Right lobe of liver (tissue), 6 donors: ENCODE measurements around the gene IQSEC1. TPM values are rescaled to one million over a fixed set of nuclear protein-coding genes. Genes with fewer than 3 reads are reported as not detected.

ENCODE experiments used
- ATAC-seq, 4 donors: fragments of 200-7000 bp; cut with Tn5 transposase; one replicate each; pipeline ENCODE4 v1.9.1; 2020; ENCODE audit warnings: mild to moderate bottlenecking in 4 of 4, moderate library complexity in 4 of 4
- DNase-seq, 3 donors: peaks; one replicate each; pipeline ENCODE4 v3.0.0-alpha.2; 2020
- H3K27ac ChIP-seq, 3 donors: fragments of 200-600 bp; one replicate each; pipeline ENCODE4 v1.8.0; 2022
- H3K27me3 ChIP-seq, 2 donors: fragments of 200-600 bp; one replicate each; pipeline ENCODE4 v1.8.0; 2022
- H3K36me3 ChIP-seq, 4 donors: fragments of 200-600 bp; sonication (generic) in 1 of 4; one replicate each; pipeline versions ENCODE4 v1.5.1 to v1.8.0; 2017 to 2022; ENCODE audit warnings: control low read depth in 1 of 4
- H3K4me1 ChIP-seq, 4 donors: fragments of 200-600 bp; sonication (generic) in 1 of 4; one replicate each; pipeline versions ENCODE4 v1.5.1 to v1.8.0; 2017 to 2022; ENCODE audit warnings: control low read depth in 1 of 4
- H3K4me3 ChIP-seq, 3 donors: fragments of 200-600 bp; one replicate each; pipeline ENCODE4 v1.8.0; 2022
- H3K9me3 ChIP-seq, 4 donors: fragments of 200-600 bp; sonication (generic) in 1 of 4; one replicate each; pipeline versions ENCODE4 v1.5.1 to v1.8.0; 2017 to 2022; ENCODE audit warnings: control low read depth in 1 of 4
- POLR2A ChIP-seq: fragments of 450-650 bp; IDR thresholded peaks from one replicate; pipeline ENCODE4 v1.6.1; 2017; ENCODE audit warnings: antibody characterized with exemption, mild to moderate bottlenecking
- WGBS: methylation state at CpG from one replicate; pipeline ENCODE4 v1.1.6; 2018; ENCODE audit warnings: low coverage, low lambda C conversion rate; ENCODE audit not compliant: insufficient coverage; ENCODE audit errors: missing lambda C conversion rate; 5-methylcytosine and 5-hydroxymethylcytosine counted together
- intact Hi-C, 2 donors: fragments of 100-400 bp; cut with DNase I; formaldehyde crosslinking; loops; one replicate each; pipeline versions ENCODE4 v1.11.2 to v1.14.1; 2022
- total RNA-seq, 6 experiments: library from RNA; depleted of rRNA in 2 of 6; stranded (reverse); fragments of >200 nt in 2 of 6; fragmentation: NEBNext Ultra II Directional in 3 of 6; extraction: Animal tissue kit (Norgen Biotek cat#: 25700) in 3 of 6; gene quantifications; one replicate each; pipeline versions ENCODE4 v1.1.0 to v1.2.4, GENCODE V29; 2016 to 2023
- TF ChIP-seq, protein P1 (sequence below), 4 donors: fragments of 200-600 bp in 3 of 4; fragments of 450-650 bp in 1 of 4; IDR thresholded peaks; one replicate each; pipeline versions ENCODE4 v1.5.1 to v1.8.0; 2016 to 2022; ENCODE audit warnings: antibody characterized with exemption in 4 of 4, mild to moderate bottlenecking in 2 of 4
- donor health status: DM: no; HTN: yes; CAD: no.
- donor health status: DM: no; HTN: no; CAD: no.
- donor health status: DM: no; HTN: no; CAD: no.
- donor health status: DM: no; HTN: yes; CAD: no.
- donor health status: DM: no; HTN: yes; CAD: no.

IQSEC1 gene
- total RNA-seq, 6 experiments from 2014 or later: 32.1 to 61.3 (median 48.9) TPM

DNA sequence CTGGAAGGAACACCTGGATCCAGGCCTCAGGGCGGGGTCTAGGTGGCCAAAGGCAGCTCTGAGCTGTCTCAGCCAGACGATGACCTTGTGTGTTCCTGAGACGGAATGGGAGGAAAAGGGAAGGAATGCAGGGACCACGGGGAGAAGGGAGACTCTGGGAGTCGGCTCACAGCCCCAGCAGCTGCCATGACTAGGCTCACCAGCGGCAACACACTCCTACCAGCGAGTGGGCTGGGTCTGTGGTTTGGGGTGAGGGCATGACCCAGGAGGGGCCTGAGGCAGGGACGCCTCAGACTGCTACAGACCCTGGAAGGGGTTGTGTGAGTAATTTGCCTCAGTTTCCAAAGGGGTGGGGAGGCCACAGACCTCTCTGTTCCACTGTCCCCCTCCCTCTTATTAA lies 19.8 kb downstream of the IQSEC1 start:
- no peaks in the 10 kb centered on the region for H3K36me3 ChIP-seq
- H3K4me3 ChIP-seq: no peak overlapping the region
- TF ChIP-seq POLR2A: no peak
- TF ChIP-seq, protein P1, sequence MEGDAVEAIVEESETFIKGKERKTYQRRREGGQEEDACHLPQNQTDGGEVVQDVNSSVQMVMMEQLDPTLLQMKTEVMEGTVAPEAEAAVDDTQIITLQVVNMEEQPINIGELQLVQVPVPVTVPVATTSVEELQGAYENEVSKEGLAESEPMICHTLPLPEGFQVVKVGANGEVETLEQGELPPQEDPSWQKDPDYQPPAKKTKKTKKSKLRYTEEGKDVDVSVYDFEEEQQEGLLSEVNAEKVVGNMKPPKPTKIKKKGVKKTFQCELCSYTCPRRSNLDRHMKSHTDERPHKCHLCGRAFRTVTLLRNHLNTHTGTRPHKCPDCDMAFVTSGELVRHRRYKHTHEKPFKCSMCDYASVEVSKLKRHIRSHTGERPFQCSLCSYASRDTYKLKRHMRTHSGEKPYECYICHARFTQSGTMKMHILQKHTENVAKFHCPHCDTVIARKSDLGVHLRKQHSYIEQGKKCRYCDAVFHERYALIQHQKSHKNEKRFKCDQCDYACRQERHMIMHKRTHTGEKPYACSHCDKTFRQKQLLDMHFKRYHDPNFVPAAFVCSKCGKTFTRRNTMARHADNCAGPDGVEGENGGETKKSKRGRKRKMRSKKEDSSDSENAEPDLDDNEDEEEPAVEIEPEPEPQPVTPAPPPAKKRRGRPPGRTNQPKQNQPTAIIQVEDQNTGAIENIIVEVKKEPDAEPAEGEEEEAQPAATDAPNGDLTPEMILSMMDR (IDR thresholded peaks at IDR 0.05): no peak
- H3K9me3 ChIP-seq: no peaks in the 10 kb centered on the region
- no peak overlapping the region for H3K27ac ChIP-seq
- ATAC-seq (no peak), DNase-seq (no peak)
- intact Hi-C loops: no loop called here
- 64% methylated on average over 6 of the region's 8 CpGs for WGBS
- H3K27me3 ChIP-seq: no peaks in the 10 kb centered on the region
- H3K4me1 ChIP-seq: no peaks in the 10 kb centered on the region

DNA sequence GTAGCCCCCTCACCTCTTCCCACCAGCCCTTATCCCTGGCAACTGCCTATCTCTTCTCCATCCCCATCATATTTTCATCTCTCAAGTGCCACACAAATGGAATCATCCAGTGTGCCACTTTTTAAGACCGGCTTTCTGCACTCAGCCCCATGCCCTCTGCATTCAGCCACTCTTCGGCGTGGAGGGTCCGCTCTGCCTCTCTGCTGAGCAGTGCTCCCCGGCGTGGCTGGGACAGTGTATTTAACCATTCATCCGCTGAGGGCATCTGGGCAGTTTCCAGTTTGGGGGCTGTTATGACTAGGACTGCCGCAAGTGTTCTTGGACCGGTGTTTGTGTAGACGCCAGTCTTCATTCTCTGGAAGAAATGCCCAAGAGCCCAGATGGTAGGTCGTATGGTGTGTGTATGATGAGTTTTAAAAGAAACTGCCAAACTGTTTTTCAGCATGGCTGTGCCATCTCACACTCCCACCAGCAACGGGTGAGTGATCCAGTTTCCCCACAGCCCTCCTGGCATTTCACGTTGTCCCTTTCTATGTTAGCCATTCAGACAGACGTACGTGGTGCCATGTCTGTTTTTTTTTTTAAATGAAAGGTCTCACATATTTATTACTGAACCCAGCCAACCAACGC lies 20.9 kb downstream of the IQSEC1 start:
- no peaks in the 10 kb centered on the region for H3K4me1 ChIP-seq
- TF ChIP-seq, protein P1 (IDR thresholded peaks at IDR 0.05): no peak
- TF ChIP-seq POLR2A: no peak
- ATAC-seq (no peak), DNase-seq (no peak)
- H3K27ac ChIP-seq: no peak overlapping the region
- H3K36me3 ChIP-seq: no peaks in the 10 kb centered on the region
- no peak overlapping the region for H3K4me3 ChIP-seq
- H3K27me3 ChIP-seq: no peaks in the 10 kb centered on the region
- intact Hi-C loops: no loop called here
- H3K9me3 ChIP-seq: no peaks in the 10 kb centered on the region
- WGBS: 90% methylated on average over 7 of the region's 16 CpGs

DNA sequence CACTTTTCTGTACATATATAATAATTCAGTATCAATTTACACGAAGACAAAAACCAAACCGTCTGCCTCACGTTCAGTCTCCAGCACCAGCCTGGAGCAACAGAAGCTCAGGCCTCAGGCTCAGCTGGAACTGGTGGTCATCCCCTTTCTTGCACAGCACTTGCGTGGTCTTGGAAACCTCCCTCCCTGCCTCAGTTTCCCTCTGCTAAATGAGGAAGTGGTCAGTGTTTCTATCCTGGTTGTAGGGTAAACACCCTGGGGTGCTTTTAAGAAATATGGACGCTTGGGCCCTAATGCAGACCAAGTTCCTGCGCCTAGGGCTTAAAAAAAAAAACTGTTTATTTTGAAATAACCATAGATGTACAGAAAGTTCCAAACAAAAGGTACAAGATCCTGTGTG lies 21.6 kb downstream of the IQSEC1 start:
- no peaks in the 10 kb centered on the region for H3K36me3 ChIP-seq
- H3K27ac ChIP-seq: no peak overlapping the region
- ATAC-seq: no peak
- H3K9me3 ChIP-seq: no peaks in the 10 kb centered on the region
- H3K4me1 ChIP-seq: no peaks in the 10 kb centered on the region
- no peak overlapping the region for H3K4me3 ChIP-seq
- TF ChIP-seq POLR2A: no peak
- TF ChIP-seq, protein P1 (IDR thresholded peaks at IDR 0.05): no peak
- intact Hi-C loops: no loop called here
- 98% methylated on average over 5 of the region's 6 CpGs for WGBS
- H3K27me3 ChIP-seq: no peaks in the 10 kb centered on the region
- no peak for DNase-seq

DNA sequence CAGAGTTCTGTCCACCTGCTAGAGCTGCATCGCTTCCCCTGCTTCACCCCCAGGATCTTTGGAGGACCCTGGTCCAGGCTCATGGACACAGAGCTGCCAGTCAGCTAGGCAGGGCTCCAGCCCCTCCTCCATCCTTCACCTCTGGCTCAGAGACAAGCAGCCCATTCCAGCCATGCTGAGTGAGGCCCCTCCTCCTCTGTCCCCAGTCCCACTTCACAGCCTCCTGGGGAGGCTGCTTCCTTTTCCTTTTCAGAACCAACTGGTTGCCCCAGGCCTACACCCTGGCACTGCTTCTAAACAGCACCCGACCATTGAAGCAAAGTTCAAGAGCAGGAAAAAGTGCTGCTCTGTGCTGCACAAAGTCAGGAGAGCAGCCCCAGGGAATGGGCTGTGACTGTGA lies 22.2 kb downstream of the IQSEC1 start:
- ATAC-seq (no peak), DNase-seq (no peak)
- no peaks in the 10 kb centered on the region for H3K27me3 ChIP-seq
- no peaks in the 10 kb centered on the region for H3K4me1 ChIP-seq
- intact Hi-C loops: no loop called here
- H3K36me3 ChIP-seq: no peaks in the 10 kb centered on the region
- no peak overlapping the region for H3K4me3 ChIP-seq
- H3K27ac ChIP-seq: no peak overlapping the region
- H3K9me3 ChIP-seq: no peaks in the 10 kb centered on the region
- TF ChIP-seq POLR2A: no peak
- TF ChIP-seq, protein P1 (IDR thresholded peaks at IDR 0.05): no peak
- WGBS: 61% methylated on average over 2 of the region's 2 CpGs

DNA sequence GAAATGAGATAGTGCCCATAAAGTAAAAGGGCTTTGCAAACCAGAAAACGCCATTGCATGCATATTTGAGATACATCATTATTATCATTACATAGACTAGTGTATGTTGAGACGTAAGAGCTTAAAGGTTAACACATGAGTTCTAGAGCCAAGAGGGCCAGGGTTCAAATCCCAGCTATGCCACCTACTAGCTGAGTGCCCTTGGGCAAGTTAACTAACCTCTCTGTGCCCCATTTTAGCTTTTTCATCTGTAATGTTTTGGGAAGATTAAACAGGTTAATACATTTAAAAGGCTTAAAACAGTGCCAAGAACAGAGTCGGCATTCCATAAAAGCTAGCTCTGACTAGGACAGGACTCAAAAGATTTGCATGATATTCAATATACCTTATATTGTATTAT lies 22.8 kb downstream of the IQSEC1 start:
- WGBS: 88% methylated on average over 3 of the region's 3 CpGs
- no peaks in the 10 kb centered on the region for H3K9me3 ChIP-seq
- H3K4me1 ChIP-seq: no peaks in the 10 kb centered on the region
- H3K27ac ChIP-seq: no peak overlapping the region
- H3K36me3 ChIP-seq: no peaks in the 10 kb centered on the region
- intact Hi-C loops: no loop called here
- DNase-seq (no peak), ATAC-seq (no peak)
- no peak for TF ChIP-seq POLR2A
- TF ChIP-seq, protein P1 (IDR thresholded peaks at IDR 0.05): no peak
- no peaks in the 10 kb centered on the region for H3K27me3 ChIP-seq
- H3K4me3 ChIP-seq: no peak overlapping the region
